Loucy (cell line): Measurements from ENCODE around the gene DBR1.
A peak's percentile ranks its signal among the peaks of the same experiment; 100 is the strongest.

ENCODE experiments used
- H2AFZ ChIP-seq: fragments of 200-600 bp; sonication (generic); 2 replicates; pipeline ENCODE4 v1.6.0; 2016; ENCODE audit warnings: antibody characterized with exemption, mild to moderate bottlenecking, low read length, moderate library complexity
- H3F3A ChIP-seq: fragments of 200-600 bp; 2 replicates; pipeline ENCODE4 v1.6.0; 2016; ENCODE audit warnings: antibody characterized with exemption, low read depth, mild to moderate bottlenecking
- H3K27me3 ChIP-seq: fragments of 200-600 bp; sonication (generic); 2 replicates; pipeline ENCODE4 v1.6.1; 2014; ENCODE audit warnings: low read length, mild to moderate bottlenecking; ENCODE audit not compliant: insufficient read depth, poor library complexity, severe bottlenecking
- H3K36me3 ChIP-seq: fragments of 200-600 bp; sonication (generic); 2 replicates; pipeline ENCODE4 v1.6.1; 2016; ENCODE audit warnings: low read length; ENCODE audit not compliant: insufficient read depth
- H3K4me1 ChIP-seq: fragments of 200-600 bp; sonication (generic); 2 replicates; pipeline ENCODE4 v1.5.1; 2014; ENCODE audit warnings: low read length, mild to moderate bottlenecking; ENCODE audit not compliant: insufficient read depth, poor library complexity, severe bottlenecking
- H3K4me2 ChIP-seq: fragments of 200-600 bp; sonication (generic); 2 replicates; pipeline ENCODE4 v1.6.0; 2014; ENCODE audit warnings: antibody characterized with exemption, low read length, low read depth, mild to moderate bottlenecking; ENCODE audit not compliant: poor library complexity, severe bottlenecking
- H3K4me3 ChIP-seq: fragments of 200-600 bp; sonication (generic); 2 replicates; pipeline ENCODE4 v1.5.1; 2014; ENCODE audit warnings: low read length, mild to moderate bottlenecking, mixed read lengths; ENCODE audit not compliant: poor library complexity, severe bottlenecking
- H3K79me2 ChIP-seq: fragments of 200-600 bp; sonication (generic); 2 replicates; pipeline ENCODE4 v1.6.1; 2014; ENCODE audit warnings: low read length; ENCODE audit not compliant: insufficient read depth
- H3K9ac ChIP-seq: fragments of 200-600 bp; sonication (generic); 2 replicates; pipeline ENCODE4 v1.6.0; 2014; ENCODE audit warnings: mild to moderate bottlenecking, low read depth, low read length, moderate library complexity; ENCODE audit not compliant: poor library complexity, severe bottlenecking
- H3K9me2 ChIP-seq: fragments of 200-600 bp; sonication (generic); replicated peaks from 2 replicates; pipeline ENCODE4 v1.6.1; 2016; ENCODE audit warnings: low read depth, low read length, mixed read lengths
- H3K9me3 ChIP-seq: fragments of 200-600 bp; sonication (generic); 2 replicates; pipeline ENCODE4 v1.6.1; 2014; ENCODE audit warnings: mild to moderate bottlenecking, antibody characterized with exemption, low read length, low read depth; ENCODE audit not compliant: insufficient read depth
- H4K20me1 ChIP-seq: fragments of 200-600 bp; sonication (generic); 2 replicates; pipeline ENCODE4 v1.6.0; 2014; ENCODE audit warnings: antibody characterized with exemption, low read length, mild to moderate bottlenecking; ENCODE audit not compliant: insufficient read depth, poor library complexity, severe bottlenecking
- EZH2phosphoT487 ChIP-seq: fragments of 200-600 bp; IDR thresholded peaks from 2 replicates; pipeline ENCODE4 v1.6.1; 2018; ENCODE audit warnings: antibody characterized with exemption, mild to moderate bottlenecking, moderate library complexity, borderline replicate concordance
- TF ChIP-seq, protein P1 (sequence below): fragments of 200-600 bp; sonication (generic); conservative IDR thresholded peaks from 2 replicates; pipeline ENCODE4 v1.5.1; 2014; ENCODE audit warnings: mild to moderate bottlenecking, antibody characterized with exemption, low read length

The DBR1 gene

DNA sequence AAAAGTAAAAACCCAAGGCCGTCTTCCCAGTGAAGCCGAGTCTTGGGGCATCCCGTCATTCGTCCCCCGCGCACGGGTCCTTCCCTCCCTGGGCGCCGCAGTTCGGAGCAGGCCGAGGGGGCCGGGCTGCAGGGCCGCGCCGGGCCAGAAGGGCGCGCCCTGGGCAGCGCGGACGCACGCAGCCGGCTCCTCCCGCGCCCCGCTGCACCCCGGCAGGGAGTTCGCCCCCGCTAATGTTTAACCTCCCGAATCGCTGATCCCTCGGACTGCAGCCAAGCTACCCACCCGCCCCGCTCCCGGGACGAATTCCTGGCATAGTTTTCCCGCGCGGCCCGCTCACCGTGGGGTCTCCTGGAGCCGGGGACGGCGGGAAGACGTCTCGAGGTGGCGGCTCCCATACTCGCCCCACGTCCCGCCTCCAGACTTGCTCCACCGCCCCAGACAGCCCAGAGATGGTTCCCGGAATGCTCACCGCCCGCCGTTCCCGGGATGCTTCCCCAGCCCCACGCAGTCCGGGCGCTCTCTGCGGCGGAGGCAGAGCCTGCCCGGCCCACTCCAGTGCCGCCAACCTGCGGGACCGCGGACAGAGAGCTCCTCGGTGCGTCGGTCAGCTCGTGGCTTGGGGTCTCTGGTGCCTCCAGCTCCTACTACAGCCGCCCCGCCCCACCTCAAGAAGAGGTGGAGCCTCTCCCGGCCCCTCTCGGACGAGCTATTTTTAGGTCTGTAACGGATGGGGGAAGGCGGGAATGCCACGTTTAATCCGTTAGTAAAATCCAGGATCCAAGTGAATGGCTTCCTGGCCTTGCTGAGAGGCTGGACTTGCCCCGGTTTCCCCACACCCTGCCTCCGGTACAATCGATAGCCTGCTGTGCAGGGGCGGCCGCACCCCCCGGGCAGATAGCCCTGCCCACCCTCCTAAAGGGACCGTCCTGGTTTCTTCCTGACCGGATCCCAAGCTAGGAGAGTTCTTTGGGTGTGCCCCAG, 59.4 kb downstream of the DBR1 start, which contains the start of gene DZIP1L:
Gene DZIP1L, minus strand, starts transcription at position 621 of the 984 bp plus-strand sequence. CDS start 11,637 bp downstream, outside the sequence.
- Histone ChIP-seq H3K4me1 (peaks cover 12% of the 10 kb centered on the region), H3K79me2 (peaks cover 11% of the 10 kb centered on the region; the same call in 1 of the 2 replicates), H3F3A (no peaks in the 10 kb centered on the region; the same call in 1 of the 2 replicates), H3K36me3 (no peaks in the 10 kb centered on the region), H3K4me2 (peak within 1 kb of the TSS; percentile 85), H4K20me1 (no peaks in the 10 kb centered on the region), H2AFZ (peak within 1 kb of the TSS; percentile 99), H3K4me3 (peak within 1 kb of the TSS; percentile 94), H3K9me2 (no peaks in the 10 kb centered on the region), H3K9ac (peak within 1 kb of the TSS; percentile 93), H3K9me3 (no peaks in the 10 kb centered on the region), H3K27me3 (no peaks in the 10 kb centered on the region)
- TF ChIP-seq EZH2phosphoT487, result no peak
- TF ChIP-seq, protein P1, sequence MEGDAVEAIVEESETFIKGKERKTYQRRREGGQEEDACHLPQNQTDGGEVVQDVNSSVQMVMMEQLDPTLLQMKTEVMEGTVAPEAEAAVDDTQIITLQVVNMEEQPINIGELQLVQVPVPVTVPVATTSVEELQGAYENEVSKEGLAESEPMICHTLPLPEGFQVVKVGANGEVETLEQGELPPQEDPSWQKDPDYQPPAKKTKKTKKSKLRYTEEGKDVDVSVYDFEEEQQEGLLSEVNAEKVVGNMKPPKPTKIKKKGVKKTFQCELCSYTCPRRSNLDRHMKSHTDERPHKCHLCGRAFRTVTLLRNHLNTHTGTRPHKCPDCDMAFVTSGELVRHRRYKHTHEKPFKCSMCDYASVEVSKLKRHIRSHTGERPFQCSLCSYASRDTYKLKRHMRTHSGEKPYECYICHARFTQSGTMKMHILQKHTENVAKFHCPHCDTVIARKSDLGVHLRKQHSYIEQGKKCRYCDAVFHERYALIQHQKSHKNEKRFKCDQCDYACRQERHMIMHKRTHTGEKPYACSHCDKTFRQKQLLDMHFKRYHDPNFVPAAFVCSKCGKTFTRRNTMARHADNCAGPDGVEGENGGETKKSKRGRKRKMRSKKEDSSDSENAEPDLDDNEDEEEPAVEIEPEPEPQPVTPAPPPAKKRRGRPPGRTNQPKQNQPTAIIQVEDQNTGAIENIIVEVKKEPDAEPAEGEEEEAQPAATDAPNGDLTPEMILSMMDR, result peak; percentile 56

DNA sequence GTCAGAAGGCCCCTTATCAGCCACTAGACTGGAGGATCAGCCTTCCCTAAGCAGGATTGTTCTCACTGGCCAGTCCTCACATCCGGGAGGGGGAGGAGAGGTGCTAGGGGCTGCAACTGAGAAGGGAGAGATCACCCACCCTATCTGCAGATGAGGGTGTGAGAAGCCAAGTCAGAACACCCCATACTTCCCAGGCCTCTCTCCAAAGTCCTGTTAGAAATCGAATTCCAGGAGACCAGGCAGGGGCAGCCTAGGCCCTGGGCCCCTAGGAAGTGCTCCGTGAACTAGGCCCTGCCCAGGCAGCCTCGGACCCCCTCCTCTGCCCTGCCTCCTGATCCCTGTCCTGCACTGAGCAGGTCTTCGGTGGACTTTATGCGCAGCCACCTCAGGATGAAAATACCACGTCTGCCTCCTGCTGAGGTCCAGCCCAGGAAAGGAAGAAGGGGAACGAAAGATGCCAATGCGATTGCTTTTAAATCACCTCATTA, 60.2 kb downstream of the DBR1 start:
- TF ChIP-seq, protein P1, result no peak
- TF ChIP-seq EZH2phosphoT487, result no peak
- peak overlapping the region; percentile 99 for H2AFZ ChIP-seq
- peaks cover 12% of the 10 kb centered on the region for H3K4me1 ChIP-seq
- H3K9ac ChIP-seq, result peak overlapping the region; percentile 93
- H4K20me1 ChIP-seq, result no peaks in the 10 kb centered on the region
- no peaks in the 10 kb centered on the region for H3K9me3 ChIP-seq
- peak overlapping the region; percentile 85 for H3K4me2 ChIP-seq
- no peaks in the 10 kb centered on the region; the same call in 1 of the 2 replicates for H3F3A ChIP-seq
- no peaks in the 10 kb centered on the region for H3K36me3 ChIP-seq
- peaks cover 11% of the 10 kb centered on the region; the same call in 1 of the 2 replicates for H3K79me2 ChIP-seq
- H3K27me3 ChIP-seq, result no peaks in the 10 kb centered on the region
- no peaks in the 10 kb centered on the region for H3K9me2 ChIP-seq
- H3K4me3 ChIP-seq, result peak overlapping the region; percentile 94

DNA sequence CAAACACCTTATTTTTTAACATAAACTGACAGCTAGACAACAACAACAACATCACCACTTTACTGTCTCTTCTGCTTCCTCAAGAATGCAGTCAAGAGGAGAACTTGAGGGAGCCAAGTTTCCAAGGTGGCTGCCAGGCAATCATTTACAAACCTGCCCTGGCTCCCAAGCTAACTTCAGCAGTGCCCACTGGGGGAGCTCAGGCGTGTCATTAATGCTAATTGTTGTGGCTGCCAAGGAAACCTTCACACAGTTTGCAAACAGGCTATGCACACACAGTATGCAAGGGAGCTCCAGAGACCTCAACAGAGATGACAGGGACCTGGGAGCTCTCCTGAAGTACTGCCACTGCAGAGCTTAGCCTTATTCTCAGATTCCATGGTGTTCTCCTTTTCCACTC, 61.4 kb downstream of the DBR1 start:
- Histone ChIP-seq H3K9me2 (no peaks in the 10 kb centered on the region), H3K4me3 (no peak overlapping the region), H3K27me3 (no peaks in the 10 kb centered on the region), H2AFZ (no peak overlapping the region), H3K9ac (peak overlapping the region; percentile 32), H3F3A (no peaks in the 10 kb centered on the region), H3K4me2 (peak overlapping the region; percentile 85), H3K79me2 (peaks cover 11% of the 10 kb centered on the region; the same call in 1 of the 2 replicates), H4K20me1 (no peaks in the 10 kb centered on the region), H3K36me3 (no peaks in the 10 kb centered on the region), H3K4me1 (peaks cover 12% of the 10 kb centered on the region), H3K9me3 (no peaks in the 10 kb centered on the region)
- TF ChIP-seq EZH2phosphoT487, result no peak
- TF ChIP-seq, protein P1, result 0 out of 2 replicates have a peak, but pooled peaks have one; percentile 32
